Thyroid gland (tissue), 4 donors: Measurements from ENCODE around the gene MCEMP1. TPM values are rescaled to one million over a fixed set of nuclear protein-coding genes. Genes with fewer than 3 reads are reported as not detected.

Experiments used
- DNase-seq, 2 donors: peaks; one replicate each; pipeline ENCODE4 v3.0.0-alpha.2; 2019
- H3K27ac ChIP-seq, 3 donors: fragments of 200-600 bp; sonication (generic); 1 replicate in 2 of 3; 2 replicates in 1 of 3; pipeline ENCODE4 v1.5.1; 2016 to 2019; ENCODE audit warnings: mild to moderate bottlenecking in 1 of 3, moderate library complexity in 1 of 3
- H3K27me3 ChIP-seq: fragments of 200-600 bp; sonication (generic); one replicate; pipeline ENCODE4 v1.5.1; 2019
- H3K36me3 ChIP-seq, 2 donors: fragments of 200-600 bp; sonication (generic); one replicate each; pipeline ENCODE4 v1.5.1; 2016 to 2019
- H3K4me1 ChIP-seq, 2 donors: fragments of 200-600 bp; sonication (generic); one replicate each; pipeline ENCODE4 v1.5.1; 2017 to 2019
- H3K4me3 ChIP-seq, 3 donors: fragments of 200-600 bp; sonication (generic); replicated peaks in 1 of 3; 1 replicate in 2 of 3; 2 replicates in 1 of 3; pipeline ENCODE4 v1.5.1; 2016; ENCODE audit warnings: mild to moderate bottlenecking in 1 of 3
- H3K9me3 ChIP-seq: fragments of 200-600 bp; sonication (generic); one replicate; pipeline ENCODE4 v1.5.1; 2017
- POLR2A ChIP-seq, 2 donors: fragments of 450-650 bp; IDR thresholded peaks; one replicate each; pipeline ENCODE4 v1.6.1; 2017; ENCODE audit warnings: antibody characterized with exemption in 2 of 2, mild to moderate bottlenecking in 2 of 2, moderate library complexity in 1 of 2
- WGBS, 2 donors: methylation state at CpG; one replicate each; pipeline ENCODE4 v1.1.5; 2017; 5-methylcytosine and 5-hydroxymethylcytosine counted together
- intact Hi-C: fragments of 100-400 bp; cut with DNase I; formaldehyde crosslinking; loops from one replicate; pipeline ENCODE4 v1.15.1; 2023
- total RNA-seq, 4 donors: library from RNA; depleted of rRNA; stranded (reverse); fragments of >200 nt; gene quantifications; one replicate each; pipeline ENCODE4 v1.2.3, GENCODE V29; 2016
- TF ChIP-seq, protein P1 (sequence below), 6 experiments: fragments of 200-600 bp in 3 of 6; fragments of 450-650 bp in 3 of 6; sonication (generic) in 3 of 6; IDR thresholded peaks; one replicate each; pipeline ENCODE4 v1.5.1; 2016 to 2019; ENCODE audit warnings: antibody characterized with exemption in 6 of 6, mild to moderate bottlenecking in 2 of 6, inconsistent platforms in 1 of 6, moderate library complexity in 1 of 6

MCEMP1 gene
- total RNA-seq, 4 donors from 2014 or later, result 0.54 to 1.7 TPM; not detected in 2

DNA sequence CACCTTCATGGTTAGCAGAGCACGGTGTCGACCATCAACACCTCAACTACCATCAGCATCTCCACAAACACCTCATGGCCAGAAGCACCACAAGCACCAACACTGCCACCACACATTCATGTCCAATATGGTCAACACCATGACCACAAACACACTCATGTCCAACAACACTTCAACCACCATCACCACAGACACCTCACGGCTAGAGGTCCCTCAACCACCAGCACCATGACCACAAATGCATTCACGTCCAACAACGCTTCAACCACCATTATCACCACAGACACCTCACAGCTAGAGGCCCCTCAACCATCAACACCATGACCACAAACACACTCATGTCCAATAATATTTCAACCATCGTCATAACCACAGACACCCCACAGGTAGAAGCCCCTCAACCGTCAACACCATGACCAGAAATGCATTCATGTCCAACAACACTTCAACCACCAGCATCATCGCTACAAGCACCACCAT is 13.9 kb downstream of the MCEMP1 start:
- H3K4me3 ChIP-seq, result no peak overlapping the region
- TF ChIP-seq, protein P1, sequence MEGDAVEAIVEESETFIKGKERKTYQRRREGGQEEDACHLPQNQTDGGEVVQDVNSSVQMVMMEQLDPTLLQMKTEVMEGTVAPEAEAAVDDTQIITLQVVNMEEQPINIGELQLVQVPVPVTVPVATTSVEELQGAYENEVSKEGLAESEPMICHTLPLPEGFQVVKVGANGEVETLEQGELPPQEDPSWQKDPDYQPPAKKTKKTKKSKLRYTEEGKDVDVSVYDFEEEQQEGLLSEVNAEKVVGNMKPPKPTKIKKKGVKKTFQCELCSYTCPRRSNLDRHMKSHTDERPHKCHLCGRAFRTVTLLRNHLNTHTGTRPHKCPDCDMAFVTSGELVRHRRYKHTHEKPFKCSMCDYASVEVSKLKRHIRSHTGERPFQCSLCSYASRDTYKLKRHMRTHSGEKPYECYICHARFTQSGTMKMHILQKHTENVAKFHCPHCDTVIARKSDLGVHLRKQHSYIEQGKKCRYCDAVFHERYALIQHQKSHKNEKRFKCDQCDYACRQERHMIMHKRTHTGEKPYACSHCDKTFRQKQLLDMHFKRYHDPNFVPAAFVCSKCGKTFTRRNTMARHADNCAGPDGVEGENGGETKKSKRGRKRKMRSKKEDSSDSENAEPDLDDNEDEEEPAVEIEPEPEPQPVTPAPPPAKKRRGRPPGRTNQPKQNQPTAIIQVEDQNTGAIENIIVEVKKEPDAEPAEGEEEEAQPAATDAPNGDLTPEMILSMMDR (IDR thresholded peaks at IDR 0.05), result no peak
- no peaks in the 10 kb centered on the region for H3K27me3 ChIP-seq
- intact Hi-C loops, result no loop called here
- no peaks in the 10 kb centered on the region for H3K4me1 ChIP-seq
- H3K27ac ChIP-seq, result no peak overlapping the region
- WGBS, 2 donors, result 73 to 94% methylated on average over 8 of the region's 8 CpGs
- H3K36me3 ChIP-seq, result no peaks in the 10 kb centered on the region
- no peak for DNase-seq
- H3K9me3 ChIP-seq, result no peaks in the 10 kb centered on the region

DNA sequence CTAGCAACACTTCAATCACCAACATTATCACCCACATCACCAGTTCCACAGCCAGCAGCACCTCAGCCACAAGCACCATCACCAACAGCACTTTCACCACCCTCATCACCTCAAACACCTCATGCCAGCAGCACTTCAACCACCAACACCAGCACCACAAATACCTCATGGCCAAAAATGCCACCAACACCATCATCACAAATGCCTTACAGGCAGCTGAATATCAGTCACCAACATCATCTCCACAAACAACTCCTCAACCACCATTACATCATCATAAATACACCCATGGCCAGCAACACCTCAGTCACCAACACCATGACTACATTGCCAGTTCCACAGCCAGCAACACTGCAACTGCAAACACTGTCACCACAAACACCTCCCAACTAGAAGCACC is 14.6 kb downstream of the MCEMP1 start:
- DNase-seq, result no peak
- Histone ChIP-seq H3K27me3 (no peaks in the 10 kb centered on the region), H3K36me3 (no peaks in the 10 kb centered on the region), H3K27ac (no peak overlapping the region), H3K4me3 (no peak overlapping the region), H3K9me3 (no peaks in the 10 kb centered on the region), H3K4me1 (no peaks in the 10 kb centered on the region)
- TF ChIP-seq, protein P1 (IDR thresholded peaks at IDR 0.05), result no peak
- no peak for TF ChIP-seq POLR2A (IDR thresholded peaks at IDR 0.05)
- intact Hi-C loops, result no loop called here

DNA sequence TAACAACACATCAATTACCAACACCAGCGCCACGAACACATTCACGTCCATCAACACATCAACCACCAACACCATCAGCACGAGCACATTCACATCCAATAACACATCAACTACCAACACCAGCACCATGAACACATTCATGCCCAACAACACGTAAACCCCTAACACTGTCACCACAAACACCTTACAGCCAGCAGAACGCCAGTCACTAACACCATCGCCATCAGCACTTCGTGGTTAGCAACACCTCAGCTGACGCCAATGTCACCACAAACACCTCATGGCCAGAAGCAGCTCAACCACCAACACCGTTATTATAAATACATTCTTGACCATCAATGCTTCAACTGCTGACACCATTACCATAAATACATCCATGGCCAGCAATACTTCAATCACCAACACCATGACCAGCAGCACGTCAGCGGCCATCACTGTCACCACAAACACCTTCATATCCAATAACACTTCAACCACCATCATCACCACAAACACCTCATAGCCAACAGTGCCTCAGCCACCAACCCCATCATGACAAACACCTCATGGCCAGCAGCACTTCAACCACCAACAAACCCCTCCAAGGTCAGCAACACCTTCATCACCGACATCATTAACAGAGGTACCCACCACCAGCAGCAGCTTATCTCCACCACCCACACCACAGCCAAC is 15.7 kb downstream of the MCEMP1 start:
- Histone ChIP-seq H3K27me3 (no peaks in the 10 kb centered on the region), H3K9me3 (no peaks in the 10 kb centered on the region), H3K4me3 (no peak overlapping the region), H3K27ac (no peak overlapping the region), H3K4me1 (no peaks in the 10 kb centered on the region), H3K36me3 (no peaks in the 10 kb centered on the region)
- DNase-seq, result no peak
- TF ChIP-seq, protein P1 (IDR thresholded peaks at IDR 0.05), result no peak
- no peak for TF ChIP-seq POLR2A (IDR thresholded peaks at IDR 0.05)
- WGBS, 2 donors, result 70 to 92% methylated on average over 13 of the region's 13 CpGs
- intact Hi-C loops, result no loop called here

DNA sequence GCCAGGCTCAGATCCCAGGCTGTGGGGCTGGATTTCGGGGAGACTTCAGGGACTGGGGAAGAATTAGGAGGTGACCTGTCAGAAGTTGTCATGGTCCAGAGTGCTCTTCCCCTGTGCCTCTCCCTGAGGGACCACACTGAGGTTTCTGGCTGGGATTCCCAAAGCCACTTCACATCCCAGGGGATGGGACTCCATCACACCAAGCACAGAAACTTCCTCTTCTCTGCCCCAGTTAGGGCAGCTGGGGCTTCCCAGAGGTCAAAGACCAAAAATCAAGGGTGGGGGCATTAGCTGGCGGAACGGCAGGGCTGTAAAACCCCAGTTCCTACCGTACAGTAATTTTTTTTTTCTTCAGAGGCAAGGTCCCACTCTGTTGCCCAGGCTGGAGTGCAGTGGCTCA is 17.6 kb downstream of the MCEMP1 start:
- H3K4me3 ChIP-seq, result no peak overlapping the region
- 64 to 74% methylated on average over 4 of the region's 4 CpGs for WGBS, 2 donors
- TF ChIP-seq POLR2A (IDR thresholded peaks at IDR 0.05), result no peak
- TF ChIP-seq, protein P1 (IDR thresholded peaks at IDR 0.05), result no peak
- H3K9me3 ChIP-seq, result no peaks in the 10 kb centered on the region
- H3K27me3 ChIP-seq, result no peaks in the 10 kb centered on the region
- no peaks in the 10 kb centered on the region for H3K4me1 ChIP-seq
- intact Hi-C loops, result no loop called here
- no peak for DNase-seq
- H3K36me3 ChIP-seq, result no peaks in the 10 kb centered on the region
- H3K27ac ChIP-seq, result no peak overlapping the region

DNA sequence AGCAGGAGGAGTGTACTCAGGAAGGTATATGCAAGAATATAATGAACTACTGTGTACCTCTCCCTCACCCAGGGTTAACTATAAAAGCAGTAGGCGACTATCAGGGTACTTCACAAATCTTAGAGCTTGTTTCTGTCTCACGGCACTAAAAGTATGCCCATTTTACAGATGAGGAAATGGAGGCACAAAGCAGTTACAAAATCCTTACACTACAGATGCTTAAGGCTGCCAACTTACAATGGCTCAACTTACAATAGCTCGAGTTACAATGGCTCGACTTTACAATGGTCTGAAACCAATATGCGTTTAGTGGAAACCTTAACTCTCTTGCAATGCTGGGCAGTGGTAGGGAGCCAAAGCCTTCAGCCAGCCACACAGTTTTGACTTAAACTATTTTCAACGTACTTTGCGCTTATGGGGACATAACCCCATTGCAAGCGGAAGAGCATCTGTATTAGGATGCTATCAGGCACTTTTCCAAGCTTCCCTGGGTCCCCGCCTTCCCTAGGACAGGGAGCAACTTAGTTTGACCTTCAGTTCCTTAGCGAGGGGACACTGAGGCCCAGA is 20.9 kb downstream of the MCEMP1 start:
- Histone ChIP-seq H3K27me3 (no peaks in the 10 kb centered on the region), H3K9me3 (no peaks in the 10 kb centered on the region), H3K4me1 (no peaks in the 10 kb centered on the region), H3K27ac (no peak overlapping the region), H3K36me3 (no peaks in the 10 kb centered on the region), H3K4me3 (no peak overlapping the region)
- WGBS, 2 donors, result 80 to 83% methylated on average over 10 of the region's 10 CpGs
- intact Hi-C loops, result no loop called here
- TF ChIP-seq, protein P1 (IDR thresholded peaks at IDR 0.05), result no peak
- no peak for TF ChIP-seq POLR2A (IDR thresholded peaks at IDR 0.05)
- no peak for DNase-seq
